K562 (cell line): ENCODE data around the gene STT3A. TPM values are rescaled to one million over a fixed set of nuclear protein-coding genes. Genes with fewer than 3 reads are reported as not detected.
A peak's percentile ranks its signal among the peaks of the same experiment; 100 is the strongest.

Experiments used
- ARID4B ChIP-seq: sonication (generic); formaldehyde crosslinking; IDR thresholded peaks from 2 replicates; pipeline ENCODE4 v1.8.0; 2022; ENCODE audit warnings: mild to moderate bottlenecking, missing genetic modification reagents
- CBFB ChIP-seq: sonication (generic); formaldehyde crosslinking; IDR thresholded peaks from 2 replicates; pipeline ENCODE4 v1.4.0; 2020; ENCODE audit warnings: mild to moderate bottlenecking, missing genetic modification reagents
- ETV1 ChIP-seq: fragments of 450-650 bp; conservative IDR thresholded peaks from 2 replicates; pipeline ENCODE4 v1.6.1; 2016; ENCODE audit warnings: missing genetic modification characterization, control low read depth, low read depth, missing compliant biosample characterization
- FOSL1 ChIP-seq: fragments of 200-800 bp; sonication (Bioruptor generic); conservative IDR thresholded peaks from 2 replicates; pipeline ENCODE4 v1.6.1; 2016; ENCODE audit warnings: missing genetic modification characterization, missing compliant biosample characterization
- GTF2E2 ChIP-seq: fragments of 200-800 bp; sonication (Bioruptor generic); IDR thresholded peaks from 2 replicates; pipeline ENCODE4 v1.6.1; 2016; ENCODE audit warnings: missing genetic modification characterization, missing compliant biosample characterization
- KAT7 ChIP-seq: sonication (generic); formaldehyde crosslinking; IDR thresholded peaks from 2 replicates; pipeline ENCODE4 v1.8.0; 2022; ENCODE audit warnings: missing genetic modification reagents, mild to moderate bottlenecking, borderline replicate concordance
- KDM4B ChIP-seq, 2 experiments: fragments of 450-650 bp in 1 of 2; sonication (generic) in 1 of 2; IDR thresholded peaks; 2 replicates each; pipeline ENCODE4 v1.6.1; 2016 to 2017; ENCODE audit warnings: borderline replicate concordance in 2 of 2, antibody characterized with exemption in 1 of 2, low read depth in 1 of 2, mild to moderate bottlenecking in 1 of 2
- KDM5B ChIP-seq: fragments of 200-600 bp; sonication (generic); IDR thresholded peaks from 2 replicates; pipeline ENCODE4 v1.6.1; 2012; ENCODE audit warnings: low read depth, mild to moderate bottlenecking, moderate library complexity, low read length, control low read depth, inconsistent platforms; ENCODE audit not compliant: insufficient replicate concordance
- POLR3G ChIP-seq: IDR thresholded peaks from 2 replicates; pipeline ENCODE4 v1.6.1; 2011; ENCODE audit not compliant: insufficient read length, insufficient replicate concordance; ENCODE audit errors: extremely low read depth
- RBFOX2 ChIP-seq: fragments of 200-400 bp; formaldehyde crosslinking; IDR thresholded peaks from 2 replicates; pipeline ENCODE4 v1.6.1; 2017; ENCODE audit warnings: low read depth, mild to moderate bottlenecking, low read length, moderate library complexity
- SMAD3 ChIP-seq: fragments of 450-650 bp; formaldehyde crosslinking; conservative IDR thresholded peaks from 2 replicates; pipeline ENCODE4 v1.4.0; 2020; ENCODE audit warnings: mild to moderate bottlenecking
- SMARCA4 ChIP-seq: fragments of 450-650 bp; IDR thresholded peaks from 2 replicates; pipeline ENCODE4 v1.6.1; 2016
- SRF ChIP-seq, 2 experiments: fragments of 250-450, 450-650 bp in 1 of 2; sonication (Bioruptor Pico) in 1 of 2; sonication (generic) in 1 of 2; formaldehyde crosslinking; IDR thresholded peaks; 2 replicates each; pipeline versions ENCODE4 v1.5.0 to v1.5.1; 2020 to 2022; ENCODE audit warnings: mild to moderate bottlenecking in 1 of 2, missing genetic modification reagents in 1 of 2
- TAF1 ChIP-seq: IDR thresholded peaks from 2 replicates; pipeline ENCODE4 v1.6.1; 2011; ENCODE audit warnings: mild to moderate bottlenecking, low read length, moderate library complexity; ENCODE audit not compliant: insufficient read depth, control insufficient read depth, severe bottlenecking; ENCODE audit errors: extremely low read depth
- YY1 ChIP-seq, 3 experiments: IDR thresholded peaks; 2 replicates each; pipeline ENCODE4 v1.6.1; 2011; ENCODE audit warnings: low read length in 2 of 3, mild to moderate bottlenecking in 2 of 3, moderate library complexity in 2 of 3, borderline replicate concordance in 1 of 3, control low read depth in 1 of 3, low read depth in 1 of 3; ENCODE audit not compliant: insufficient read depth in 3 of 3, insufficient replicate concordance in 2 of 3, control insufficient read depth in 1 of 3, insufficient read length in 1 of 3; ENCODE audit errors: extremely low read depth in 1 of 3
- ZFP1 ChIP-seq: fragments of 450-650 bp; formaldehyde crosslinking; IDR thresholded peaks from 2 replicates; pipeline ENCODE4 v1.4.0; 2020; ENCODE audit warnings: mild to moderate bottlenecking, mixed read lengths
- ZNF121 ChIP-seq: sonication (generic); formaldehyde crosslinking; conservative IDR thresholded peaks from 2 replicates; pipeline ENCODE4 v1.8.0; 2022; ENCODE audit warnings: missing genetic modification reagents
- ZNF175 ChIP-seq: fragments of 200-800 bp; sonication (Bioruptor generic); IDR thresholded peaks from 2 replicates; pipeline ENCODE4 v1.6.1; 2016; ENCODE audit warnings: low read depth, mild to moderate bottlenecking, missing genetic modification characterization, missing compliant biosample characterization
- ZNF584 ChIP-seq: fragments of 200-800 bp; sonication (Bioruptor generic); IDR thresholded peaks from 2 replicates; pipeline ENCODE4 v1.6.1; 2016; ENCODE audit warnings: low read depth, mild to moderate bottlenecking, missing genetic modification characterization, missing compliant biosample characterization
- ZNF766 ChIP-seq: fragments of 200-800 bp; sonication (Bioruptor generic); conservative IDR thresholded peaks from 2 replicates; pipeline ENCODE4 v1.6.1; 2016; ENCODE audit warnings: missing genetic modification characterization, missing compliant biosample characterization
- ZNF785 ChIP-seq: fragments of 250-450 bp; sonication (Bioruptor Pico); IDR thresholded peaks from 2 replicates; pipeline ENCODE4 v1.4.0; 2020; ENCODE audit warnings: mild to moderate bottlenecking
- polyA plus RNA-seq, 8 experiments: library from polyadenylated mRNA; depleted of rRNA in 4 of 8; stranded (reverse) in 5 of 8; unstranded in 3 of 8; fragments of >200 nt; fragmentation: Nextera tagmentation in 2 of 8; fragmentation: Illumina TruSeq in 1 of 8; extraction: Ambion mirVana in 2 of 8; extraction: Trizol in 1 of 8; gene quantifications; 2 replicates each; pipeline versions ENCODE4 v1.2.1 to v1.2.3, GENCODE V29; 2011 to 2014; ENCODE audit warnings: inconsistent platforms in 1 of 8, missing spikeins in 1 of 8
- total RNA-seq, 7 experiments: library from RNA; depleted of rRNA in 6 of 7; stranded (reverse); fragments of >200 nt in 6 of 7; fragmentation: Illumina TruSeq in 2 of 7; extraction: Trizol in 2 of 7; gene quantifications; 2 replicates each; pipeline versions ENCODE4 v1.2.1 to v1.2.3, GENCODE V29; 2011 to 2021; ENCODE audit warnings: low replicate concordance in 1 of 7
- TF ChIP-seq, protein P1 (sequence below): sonication (generic); formaldehyde crosslinking; IDR thresholded peaks from 2 replicates; pipeline ENCODE4 v1.8.0; 2022; ENCODE audit warnings: mild to moderate bottlenecking, missing genetic modification reagents

The STT3A gene
- total and polyA plus RNA-seq, 9 of the 15 experiments (the other 6 are each of a cell fraction or from before 2014, with no cell fraction given) = 70.7 to 330 (median 192) TPM

- 0 out of 2 replicates have a peak, but pooled peaks have one; percentile 41 for TF ChIP-seq SMARCA4
- no peak for TF ChIP-seq FOSL1
- TF ChIP-seq CBFB (CRISPR knock-in tag) = peak; percentile 15; the same call in 1 of the 2 replicates
- TF ChIP-seq POLR3G = no peak
- TF ChIP-seq ZNF175 = no peak
- no peak for TF ChIP-seq KAT7
- no peak for TF ChIP-seq ETV1 (tag)
- 0 out of 4 replicates have a peak, but pooled peaks of 1 of the 2 experiments have one; percentile 28 for TF ChIP-seq KDM4B (IDR thresholded peaks at IDR 0.05; ENCODE audit: borderline replicate concordance in 2 of 2, low read depth in 1 of 2)
- 0 out of 4 replicates have a peak, but pooled peaks of 1 of the 2 experiments have one; percentile 36 for TF ChIP-seq SRF (CRISPR knock-in tag; IDR thresholded peaks at IDR 0.05)
- peak; percentile 79; the same call in 1 of the 2 replicates for TF ChIP-seq ZNF584
- TF ChIP-seq, protein P1, sequence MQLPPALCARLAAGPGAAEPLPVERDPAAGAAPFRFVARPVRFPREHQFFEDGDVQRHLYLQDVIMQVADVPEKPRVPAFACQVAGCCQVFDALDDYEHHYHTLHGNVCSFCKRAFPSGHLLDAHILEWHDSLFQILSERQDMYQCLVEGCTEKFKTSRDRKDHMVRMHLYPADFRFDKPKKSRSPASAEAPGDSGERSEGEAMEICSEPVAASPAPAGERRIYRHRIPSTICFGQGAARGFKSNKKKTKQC (CRISPR knock-in tag) = 0 out of 2 replicates have a peak, but pooled peaks have one; percentile 33
- TF ChIP-seq ZNF121 = no peak
- no peak for TF ChIP-seq ZNF785 (CRISPR knock-in tag)
- TF ChIP-seq SMAD3 (CRISPR knock-in tag) = no peak
- TF ChIP-seq ZFP1 (CRISPR knock-in tag) = no peak
- TF ChIP-seq RBFOX2 = peak; percentile 39
- TF ChIP-seq TAF1 = peak; percentile 20
- peak; percentile 39; the same call in 1 of the 2 replicates for TF ChIP-seq ARID4B (CRISPR knock-in tag)
- TF ChIP-seq YY1 (IDR thresholded peaks at IDR 0.05; ENCODE audit: borderline replicate concordance in 1 of 3, control insufficient read depth in 1 of 3, extremely low read depth in 1 of 3, insufficient read depth in 3 of 3, insufficient read length in 1 of 3, insufficient replicate concordance in 2 of 3, low read depth in 1 of 3, low read length in 2 of 3) = peak in 1 of 3 experiments; percentile 59
- TF ChIP-seq KDM5B = peak; percentile 10
- 0 out of 2 replicates have a peak, but pooled peaks have one; percentile 19 for TF ChIP-seq GTF2E2 (tag)
- TF ChIP-seq ZNF766 (CRISPR knock-in tag) = 0 out of 2 replicates have a peak, but pooled peaks have one; percentile 62
These were observed 875 bp upstream of the STT3A start (continued) for GRCh38 chr11:125591649-125592304.
